ENCODE measurements around the gene LAMTOR5.
"Not testable (repeated sequence)": the region's sequence is repeated elsewhere in the genome, so short reads cannot be mapped to it uniquely, and the experiment has no call there.

The LAMTOR5 gene

DNA sequence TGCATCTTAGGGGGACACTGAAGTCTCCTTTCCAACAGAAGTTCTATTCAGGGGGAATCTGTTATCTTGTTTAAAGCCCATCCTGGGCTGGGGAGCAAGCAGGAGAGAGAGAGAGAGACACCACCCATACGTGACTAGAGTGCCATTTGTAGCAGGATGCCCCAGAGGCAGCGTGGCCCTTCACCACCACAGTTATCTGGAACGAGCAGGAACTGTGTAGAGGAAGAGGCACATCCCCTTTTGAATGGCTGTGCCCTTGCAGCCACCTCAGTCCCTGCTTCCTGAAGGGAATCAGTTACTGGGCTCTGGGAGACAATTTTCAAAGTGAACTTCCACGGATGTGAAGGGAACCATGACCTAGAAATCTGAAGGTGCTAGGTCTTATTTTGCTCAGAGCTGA lies 19.4 kb upstream of the LAMTOR5 start:
- TF ChIP-seq, protein P1, sequence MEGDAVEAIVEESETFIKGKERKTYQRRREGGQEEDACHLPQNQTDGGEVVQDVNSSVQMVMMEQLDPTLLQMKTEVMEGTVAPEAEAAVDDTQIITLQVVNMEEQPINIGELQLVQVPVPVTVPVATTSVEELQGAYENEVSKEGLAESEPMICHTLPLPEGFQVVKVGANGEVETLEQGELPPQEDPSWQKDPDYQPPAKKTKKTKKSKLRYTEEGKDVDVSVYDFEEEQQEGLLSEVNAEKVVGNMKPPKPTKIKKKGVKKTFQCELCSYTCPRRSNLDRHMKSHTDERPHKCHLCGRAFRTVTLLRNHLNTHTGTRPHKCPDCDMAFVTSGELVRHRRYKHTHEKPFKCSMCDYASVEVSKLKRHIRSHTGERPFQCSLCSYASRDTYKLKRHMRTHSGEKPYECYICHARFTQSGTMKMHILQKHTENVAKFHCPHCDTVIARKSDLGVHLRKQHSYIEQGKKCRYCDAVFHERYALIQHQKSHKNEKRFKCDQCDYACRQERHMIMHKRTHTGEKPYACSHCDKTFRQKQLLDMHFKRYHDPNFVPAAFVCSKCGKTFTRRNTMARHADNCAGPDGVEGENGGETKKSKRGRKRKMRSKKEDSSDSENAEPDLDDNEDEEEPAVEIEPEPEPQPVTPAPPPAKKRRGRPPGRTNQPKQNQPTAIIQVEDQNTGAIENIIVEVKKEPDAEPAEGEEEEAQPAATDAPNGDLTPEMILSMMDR (IDR thresholded peaks at IDR 0.05), result no peak
- DNase-seq (ENCODE audit: low spot score), result no peak
- H3K4me3 ChIP-seq, result no peak overlapping the region
- H3K27ac ChIP-seq, result no peak overlapping the region

- DNase-seq (ENCODE audit: low spot score), result no peak
- Histone ChIP-seq H3K27ac (peak overlapping the region in 1 of 2 donors; percentile 44), H3K4me3 (no peak overlapping the region)
- TF ChIP-seq, protein P1 (IDR thresholded peaks at IDR 0.05), result no peak
Observed at GRCh38 chr1:110425612-110426152, 18.2 kb upstream of the LAMTOR5 start.

GRCh38 chr1:110424699-110425611 lies 17.5 kb upstream of the LAMTOR5 start:
- DNase-seq (ENCODE audit: low spot score), result no peak
- TF ChIP-seq, protein P1 (IDR thresholded peaks at IDR 0.05), result no peak
- H3K27ac ChIP-seq, result no peak overlapping the region
- no peak overlapping the region for H3K4me3 ChIP-seq

GRCh38 chr1:110420874-110421793 lies 13.6 kb upstream of the LAMTOR5 start:
- TF ChIP-seq, protein P1 (IDR thresholded peaks at IDR 0.05), result no peak
- H3K27ac ChIP-seq, result peak overlapping the region in 1 of 2 donors; percentile 58
- no peak overlapping the region for H3K4me3 ChIP-seq
- no peak for DNase-seq (ENCODE audit: low spot score)

DNA sequence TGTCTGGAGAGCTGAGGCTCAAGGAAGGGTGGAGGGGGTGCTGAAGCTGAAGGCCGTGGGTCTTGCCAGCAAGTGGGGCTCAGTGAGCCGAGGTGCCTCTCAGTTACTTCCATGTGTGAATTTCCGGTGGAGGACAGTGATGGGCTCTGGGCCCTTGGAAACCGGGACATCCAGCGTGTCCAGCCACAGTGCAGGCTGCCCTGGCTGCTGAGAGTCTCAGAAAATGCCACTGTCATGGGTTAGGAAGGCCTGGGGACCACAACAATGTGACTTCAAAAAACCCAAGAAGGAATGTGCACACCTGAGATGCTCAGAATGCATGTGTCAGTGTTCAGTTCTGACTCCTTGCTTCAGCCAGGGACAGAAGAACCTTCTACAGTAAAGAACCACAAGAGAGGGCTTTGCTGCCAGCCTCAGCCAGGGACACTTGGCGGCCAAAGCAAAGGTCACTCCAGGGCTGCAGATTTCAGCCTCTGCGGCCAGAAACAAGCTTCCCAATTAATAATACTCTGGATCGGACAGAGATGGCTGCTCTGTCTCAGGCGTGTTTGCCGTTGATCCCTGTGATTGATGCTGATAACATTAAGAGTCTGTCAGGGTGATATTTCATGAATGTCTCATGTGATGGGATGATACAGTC lies 12.6 kb upstream of the LAMTOR5 start:
- TF ChIP-seq, protein P1 (IDR thresholded peaks at IDR 0.05), result no peak
- DNase-seq (ENCODE audit: low spot score), result no peak

GRCh38 chr1:110418729-110419128 lies 11.2 kb upstream of the LAMTOR5 start:
- no peak for DNase-seq (ENCODE audit: low spot score)
- Histone ChIP-seq H3K4me3 (no peak overlapping the region), H3K27ac (no peak overlapping the region)
- TF ChIP-seq, protein P1 (IDR thresholded peaks at IDR 0.05), result no peak

More for the DNA sequence above, 12.6 kb upstream of the LAMTOR5 start:
- Histone ChIP-seq H3K4me3 (no peak overlapping the region), H3K27ac (peak overlapping the region in 1 of 2 donors; percentile 58)

- not testable (repeated sequence) for DNase-seq (ENCODE audit: low spot score); H3K4me3 ChIP-seq; H3K27ac ChIP-seq
Observed at GRCh38 chr1:110413045-110413444, 5.6 kb upstream of the LAMTOR5 start.

All from coronary artery (tissue), 2 donors.